Thyroid gland (tissue), 4 donors: ENCODE measurements around the gene TSC22D1.

Source experiments
- POLR2A ChIP-seq, 2 donors: fragments of 450-650 bp; IDR thresholded peaks; one replicate each; pipeline ENCODE4 v1.6.1; 2017; ENCODE audit warnings: antibody characterized with exemption in 2 of 2, mild to moderate bottlenecking in 2 of 2, moderate library complexity in 1 of 2
- TF ChIP-seq, protein P1 (sequence below), 6 experiments: fragments of 200-600 bp in 3 of 6; fragments of 450-650 bp in 3 of 6; sonication (generic) in 3 of 6; IDR thresholded peaks; one replicate each; pipeline ENCODE4 v1.5.1; 2016 to 2019; ENCODE audit warnings: antibody characterized with exemption in 6 of 6, mild to moderate bottlenecking in 2 of 6, inconsistent platforms in 1 of 6, moderate library complexity in 1 of 6

DNA sequence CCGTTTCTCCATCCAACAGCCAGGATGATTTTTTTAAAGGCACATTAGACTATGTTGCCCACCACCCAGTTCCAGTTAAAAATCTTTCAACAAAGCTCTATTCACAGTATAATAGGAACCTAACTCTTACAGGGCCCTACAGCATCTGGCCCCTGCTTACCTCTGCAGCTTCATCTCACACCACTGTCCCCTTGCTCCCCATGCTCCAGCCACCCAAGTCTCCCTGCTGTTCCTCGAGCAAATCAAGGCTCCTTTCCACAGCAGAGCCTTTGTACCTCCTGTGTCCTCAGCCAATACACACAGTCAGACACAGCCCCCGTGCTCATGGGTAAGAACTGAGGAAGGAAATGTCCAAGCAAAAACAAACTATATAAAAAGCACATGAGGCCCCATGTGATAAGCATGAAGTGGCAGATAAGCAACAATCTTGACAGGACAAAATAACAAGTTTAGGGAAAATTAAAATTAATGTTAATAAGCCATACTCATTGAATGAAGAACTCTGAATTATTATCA lies 67.5 kb downstream of the TSC22D1 start:
- TF ChIP-seq, protein P1, sequence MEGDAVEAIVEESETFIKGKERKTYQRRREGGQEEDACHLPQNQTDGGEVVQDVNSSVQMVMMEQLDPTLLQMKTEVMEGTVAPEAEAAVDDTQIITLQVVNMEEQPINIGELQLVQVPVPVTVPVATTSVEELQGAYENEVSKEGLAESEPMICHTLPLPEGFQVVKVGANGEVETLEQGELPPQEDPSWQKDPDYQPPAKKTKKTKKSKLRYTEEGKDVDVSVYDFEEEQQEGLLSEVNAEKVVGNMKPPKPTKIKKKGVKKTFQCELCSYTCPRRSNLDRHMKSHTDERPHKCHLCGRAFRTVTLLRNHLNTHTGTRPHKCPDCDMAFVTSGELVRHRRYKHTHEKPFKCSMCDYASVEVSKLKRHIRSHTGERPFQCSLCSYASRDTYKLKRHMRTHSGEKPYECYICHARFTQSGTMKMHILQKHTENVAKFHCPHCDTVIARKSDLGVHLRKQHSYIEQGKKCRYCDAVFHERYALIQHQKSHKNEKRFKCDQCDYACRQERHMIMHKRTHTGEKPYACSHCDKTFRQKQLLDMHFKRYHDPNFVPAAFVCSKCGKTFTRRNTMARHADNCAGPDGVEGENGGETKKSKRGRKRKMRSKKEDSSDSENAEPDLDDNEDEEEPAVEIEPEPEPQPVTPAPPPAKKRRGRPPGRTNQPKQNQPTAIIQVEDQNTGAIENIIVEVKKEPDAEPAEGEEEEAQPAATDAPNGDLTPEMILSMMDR (IDR thresholded peaks at IDR 0.05) = no peak
- no peak for TF ChIP-seq POLR2A (IDR thresholded peaks at IDR 0.05)
